Trophoblast cell (in vitro differentiated cells and primary cell): ENCODE measurements around the gene CTXN1.
"Not testable (repeated sequence)": the region's sequence is repeated elsewhere in the genome, so short reads cannot be mapped to it uniquely, and the experiment has no call there.

ENCODE experiments used
- DNase-seq, 2 donors: peaks; one replicate each; pipeline ENCODE4 v3.0.0-alpha.2; 2016
- H2AFZ ChIP-seq: 2 replicates; pipeline ENCODE4 v1.6.1; 2013; ENCODE audit warnings: low read length, moderate library complexity, mild to moderate bottlenecking; ENCODE audit not compliant: insufficient read depth, poor library complexity
- H2AK5ac ChIP-seq: 2 replicates; pipeline ENCODE4 v1.6.1; 2013; ENCODE audit warnings: mild to moderate bottlenecking, low read length
- H2BK120ac ChIP-seq: 2 replicates; pipeline ENCODE4 v1.6.1; 2013; ENCODE audit warnings: low read length, mild to moderate bottlenecking, moderate library complexity; ENCODE audit not compliant: insufficient read depth, poor library complexity
- H2BK12ac ChIP-seq: 2 replicates; pipeline ENCODE4 v1.6.1; 2013; ENCODE audit warnings: mild to moderate bottlenecking, low read length, moderate library complexity
- H2BK5ac ChIP-seq: 2 replicates; pipeline ENCODE4 v1.6.1; 2013; ENCODE audit warnings: low read length, low read depth, moderate library complexity, mild to moderate bottlenecking; ENCODE audit not compliant: poor library complexity
- H3K14ac ChIP-seq: 2 replicates; pipeline ENCODE4 v1.6.1; 2013; ENCODE audit warnings: mild to moderate bottlenecking, low read length
- H3K18ac ChIP-seq: 2 replicates; pipeline ENCODE4 v1.6.1; 2013; ENCODE audit warnings: mild to moderate bottlenecking, low read length
- H3K23ac ChIP-seq: 2 replicates; pipeline ENCODE4 v1.6.1; 2013; ENCODE audit warnings: low read length
- H3K27ac ChIP-seq: 2 replicates; pipeline ENCODE4 v1.5.1; 2013; ENCODE audit warnings: low read depth, mild to moderate bottlenecking, inconsistent platforms, low read length, moderate library complexity
- H3K27me3 ChIP-seq: 2 replicates; pipeline ENCODE4 v1.6.1; 2013; ENCODE audit warnings: inconsistent platforms, mild to moderate bottlenecking, low read length, moderate library complexity; ENCODE audit not compliant: insufficient read depth
- H3K36me3 ChIP-seq, 2 experiments: 1 replicate in 1 of 2; 2 replicates in 1 of 2; pipeline ENCODE4 v1.6.1; 2013; ENCODE audit warnings: low read length in 2 of 2, mild to moderate bottlenecking in 2 of 2, moderate library complexity in 1 of 2; ENCODE audit not compliant: insufficient read depth in 2 of 2, control insufficient read depth in 1 of 2
- H3K4ac ChIP-seq: 2 replicates; pipeline ENCODE4 v1.6.1; 2013; ENCODE audit warnings: low read depth, mild to moderate bottlenecking, low read length, moderate library complexity
- H3K4me1 ChIP-seq, 2 experiments: 1 replicate in 1 of 2; 2 replicates in 1 of 2; pipeline ENCODE4 v1.6.1; 2013; ENCODE audit warnings: low read length in 2 of 2, mild to moderate bottlenecking in 2 of 2, moderate library complexity in 1 of 2; ENCODE audit not compliant: insufficient read depth in 2 of 2, control insufficient read depth in 1 of 2
- H3K4me2 ChIP-seq: 2 replicates; pipeline ENCODE4 v1.6.1; 2013; ENCODE audit warnings: inconsistent platforms, mild to moderate bottlenecking, low read length, moderate library complexity
- H3K4me3 ChIP-seq: 2 replicates; pipeline ENCODE4 v1.5.1; 2013; ENCODE audit warnings: mild to moderate bottlenecking, low read depth, low read length, inconsistent platforms
- H3K79me1 ChIP-seq: one replicate; pipeline ENCODE4 v1.6.1; 2013; ENCODE audit warnings: low read length
- H3K79me2 ChIP-seq: 2 replicates; pipeline ENCODE4 v1.6.1; 2013; ENCODE audit warnings: low read length, mild to moderate bottlenecking; ENCODE audit not compliant: control insufficient read depth, insufficient read depth, poor library complexity
- H3K9ac ChIP-seq: 2 replicates; pipeline ENCODE4 v1.6.1; 2013; ENCODE audit warnings: mild to moderate bottlenecking, low read length
- H3K9me3 ChIP-seq: 2 replicates; pipeline ENCODE4 v1.6.1; 2013; ENCODE audit warnings: low read depth, mild to moderate bottlenecking, control low read depth, inconsistent platforms, low read length; ENCODE audit not compliant: insufficient read depth
- H4K12ac ChIP-seq: 2 replicates; pipeline ENCODE4 v1.6.1; 2013; ENCODE audit warnings: low read depth, mild to moderate bottlenecking, low read length, moderate library complexity
- H4K8ac ChIP-seq: 2 replicates; pipeline ENCODE4 v1.6.1; 2013; ENCODE audit warnings: low read depth, mild to moderate bottlenecking, low read length, moderate library complexity
- H4K91ac ChIP-seq: one replicate; pipeline ENCODE4 v1.6.1; 2013; ENCODE audit warnings: low read depth, mild to moderate bottlenecking, low read length, moderate library complexity
- WGBS: extraction: QIAGEN DNeasy Blood & Tissue Kit; methylation state at CpG from one replicate; pipeline ENCODE4 v1.1.7; 2013; ENCODE audit warnings: missing lambda C conversion rate; ENCODE audit not compliant: insufficient read length, insufficient coverage; ENCODE audit errors: extremely low coverage; 5-methylcytosine and 5-hydroxymethylcytosine counted together

The CTXN1 gene

DNA sequence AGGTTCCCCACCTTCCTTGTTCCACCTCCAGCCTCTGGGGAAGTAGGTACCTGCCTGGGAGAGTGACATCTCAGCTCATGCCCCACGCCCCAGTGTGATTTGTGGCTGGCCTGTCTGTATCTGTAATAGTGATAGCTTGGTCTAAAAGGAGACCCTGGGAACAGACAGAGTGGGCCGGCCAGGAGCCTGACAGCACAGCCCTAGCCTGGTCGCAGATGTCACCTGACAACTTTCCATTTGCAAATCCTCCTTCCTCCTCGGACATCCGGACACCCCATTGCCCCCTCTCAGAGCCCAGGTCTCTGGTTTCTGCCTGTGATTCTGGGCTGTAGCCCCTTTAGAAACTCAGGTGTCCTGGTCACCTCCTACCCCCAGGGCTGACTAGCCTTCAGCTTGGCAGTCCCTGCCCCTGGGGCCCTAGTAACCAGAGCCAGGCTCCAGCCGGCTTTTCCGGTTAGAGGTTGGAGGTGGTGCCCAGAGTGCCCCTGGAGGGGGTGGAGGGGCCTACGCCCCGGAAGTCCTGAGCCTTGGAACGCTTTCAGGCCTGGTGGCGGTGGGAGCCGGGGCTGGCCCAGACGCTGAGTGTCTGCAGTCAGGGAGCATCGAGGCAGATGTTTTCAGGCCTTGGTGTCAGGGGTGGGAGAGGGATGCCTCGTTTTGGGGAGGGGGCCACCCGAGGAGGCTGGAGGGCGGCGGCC lies 31.2 kb downstream of the CTXN1 start:
- H2AK5ac ChIP-seq, result no peak overlapping the region
- no peak overlapping the region for H2BK12ac ChIP-seq
- no peak overlapping the region for H2BK120ac ChIP-seq
- no peak overlapping the region for H3K4ac ChIP-seq
- H3K36me3 ChIP-seq, result no peaks in the 10 kb centered on the region
- no peak overlapping the region for H3K23ac ChIP-seq
- H3K27ac ChIP-seq, result no peak overlapping the region
- H3K4me3 ChIP-seq, result no peak overlapping the region
- WGBS, result no CpG with 5 or more reads among the region's 18 CpGs
- no peak overlapping the region for H3K14ac ChIP-seq
- peaks cover 10 to 11% of the 10 kb centered on the region in 2 experiments for H3K4me1 ChIP-seq
- no peaks in the 10 kb centered on the region for H3K27me3 ChIP-seq
- no peaks in the 10 kb centered on the region for H3K79me1 ChIP-seq
- H4K12ac ChIP-seq, result no peak overlapping the region
- H3K79me2 ChIP-seq, result no peaks in the 10 kb centered on the region
- H3K9ac ChIP-seq, result no peak overlapping the region
- no peak overlapping the region for H4K91ac ChIP-seq
- H3K4me2 ChIP-seq, result no peak overlapping the region
- H3K18ac ChIP-seq, result no peak overlapping the region
- no peak overlapping the region for H2AFZ ChIP-seq
- no peak overlapping the region for H4K8ac ChIP-seq
- DNase-seq, result peak in 1 of 2 donors; percentile 38
- H3K9me3 ChIP-seq, result no peaks in the 10 kb centered on the region
- H2BK5ac ChIP-seq, result no peak overlapping the region

DNA sequence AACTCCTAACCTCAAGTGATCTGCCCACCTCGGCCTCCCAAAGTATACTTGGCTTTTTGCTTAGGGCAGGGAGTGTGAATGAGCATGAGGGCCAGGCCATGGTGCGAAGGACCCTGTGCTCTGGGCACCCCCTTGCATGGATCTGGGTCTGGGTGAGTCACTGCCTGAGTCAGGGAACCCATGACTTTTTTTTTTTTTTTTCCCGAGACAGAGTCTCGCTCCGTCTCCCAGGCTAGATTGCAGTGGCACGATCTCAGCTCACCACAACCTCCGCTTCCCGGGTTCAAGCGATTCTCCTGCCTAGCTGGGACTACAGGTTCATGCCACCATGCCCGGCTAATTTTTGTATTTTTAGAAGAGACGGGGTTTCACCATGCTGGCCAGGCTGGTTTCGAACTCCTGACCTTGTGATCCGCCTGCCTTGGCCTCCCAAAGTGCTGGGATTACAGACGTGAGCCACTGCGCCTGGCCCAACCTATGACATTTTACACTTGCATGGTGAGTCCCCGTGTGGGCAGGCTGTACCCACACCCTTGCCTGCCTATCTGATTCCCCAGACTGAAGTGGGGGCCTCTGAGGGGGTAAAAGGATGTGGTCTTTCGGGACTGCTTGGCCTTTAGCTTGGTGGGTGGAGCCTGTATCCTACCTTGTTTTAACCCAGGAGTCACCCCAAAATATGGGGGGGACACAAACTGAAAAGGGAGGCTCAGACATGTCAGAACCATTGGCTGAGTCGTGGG lies 32.4 kb downstream of the CTXN1 start:
- H3K4me2 ChIP-seq, H3K79me2 ChIP-seq, H3K27ac ChIP-seq, H3K4me3 ChIP-seq, H3K79me1 ChIP-seq, H3K27me3 ChIP-seq, H3K4ac ChIP-seq, H4K12ac ChIP-seq, H3K14ac ChIP-seq, H2BK120ac ChIP-seq, DNase-seq, H3K18ac ChIP-seq, H2BK5ac ChIP-seq, H4K91ac ChIP-seq, H2AK5ac ChIP-seq, H2AFZ ChIP-seq, H3K9me3 ChIP-seq, H3K36me3 ChIP-seq, H2BK12ac ChIP-seq, H3K23ac ChIP-seq, H4K8ac ChIP-seq: not testable (repeated sequence)
- Histone ChIP-seq H3K4me1 (peaks cover 11 to 14% of the 10 kb centered on the region in 2 experiments), H3K9ac (peak overlapping the region; percentile 41)
- WGBS, result no CpG with 5 or more reads among the region's 18 CpGs

DNA sequence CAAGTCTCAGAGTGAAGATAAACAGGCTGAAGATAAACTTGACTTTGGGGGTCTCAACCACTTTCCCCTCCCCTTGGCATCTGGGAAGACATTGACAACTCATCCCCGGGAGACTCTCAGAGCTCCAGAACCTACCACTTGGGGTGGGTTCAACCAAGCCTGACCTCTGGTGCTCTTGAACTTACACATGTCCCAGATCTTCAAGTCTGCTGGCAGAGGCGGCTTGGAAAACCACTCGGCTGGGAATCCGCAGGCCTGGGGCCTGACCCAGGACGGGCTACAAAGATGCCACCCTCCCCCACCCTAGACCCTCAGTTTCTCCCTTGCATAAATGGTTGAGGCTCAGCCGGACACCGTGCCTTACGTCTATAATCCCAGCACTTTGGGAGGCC lies 37.1 kb downstream of the CTXN1 start:
- no peak overlapping the region for H3K23ac ChIP-seq
- H3K4me3 ChIP-seq, result no peak overlapping the region
- H3K79me2 ChIP-seq, result no peaks in the 10 kb centered on the region
- DNase-seq, result no peak
- H3K4ac ChIP-seq, result no peak overlapping the region
- peak overlapping the region; percentile 7 for H2BK12ac ChIP-seq
- H3K14ac ChIP-seq, result no peak overlapping the region
- H3K79me1 ChIP-seq, result no peaks in the 10 kb centered on the region
- H3K9me3 ChIP-seq, result no peaks in the 10 kb centered on the region
- H3K4me2 ChIP-seq, result peak overlapping the region; percentile 78
- H3K27me3 ChIP-seq, result no peaks in the 10 kb centered on the region
- no peak overlapping the region for H3K18ac ChIP-seq
- H2AK5ac ChIP-seq, result peak overlapping the region; percentile 29
- no CpG with 5 or more reads among the region's 8 CpGs for WGBS
- H3K9ac ChIP-seq, result no peak overlapping the region
- H2BK120ac ChIP-seq, result no peak overlapping the region
- no peak overlapping the region for H4K12ac ChIP-seq
- no peaks in the 10 kb centered on the region for H3K36me3 ChIP-seq
- peaks cover 0 to 8% of the 10 kb centered on the region in 2 experiments for H3K4me1 ChIP-seq
- no peak overlapping the region for H2BK5ac ChIP-seq
- H4K91ac ChIP-seq, result peak overlapping the region; percentile 15
- no peak overlapping the region for H3K27ac ChIP-seq
- no peak overlapping the region for H4K8ac ChIP-seq
- H2AFZ ChIP-seq, result no peak overlapping the region

DNA sequence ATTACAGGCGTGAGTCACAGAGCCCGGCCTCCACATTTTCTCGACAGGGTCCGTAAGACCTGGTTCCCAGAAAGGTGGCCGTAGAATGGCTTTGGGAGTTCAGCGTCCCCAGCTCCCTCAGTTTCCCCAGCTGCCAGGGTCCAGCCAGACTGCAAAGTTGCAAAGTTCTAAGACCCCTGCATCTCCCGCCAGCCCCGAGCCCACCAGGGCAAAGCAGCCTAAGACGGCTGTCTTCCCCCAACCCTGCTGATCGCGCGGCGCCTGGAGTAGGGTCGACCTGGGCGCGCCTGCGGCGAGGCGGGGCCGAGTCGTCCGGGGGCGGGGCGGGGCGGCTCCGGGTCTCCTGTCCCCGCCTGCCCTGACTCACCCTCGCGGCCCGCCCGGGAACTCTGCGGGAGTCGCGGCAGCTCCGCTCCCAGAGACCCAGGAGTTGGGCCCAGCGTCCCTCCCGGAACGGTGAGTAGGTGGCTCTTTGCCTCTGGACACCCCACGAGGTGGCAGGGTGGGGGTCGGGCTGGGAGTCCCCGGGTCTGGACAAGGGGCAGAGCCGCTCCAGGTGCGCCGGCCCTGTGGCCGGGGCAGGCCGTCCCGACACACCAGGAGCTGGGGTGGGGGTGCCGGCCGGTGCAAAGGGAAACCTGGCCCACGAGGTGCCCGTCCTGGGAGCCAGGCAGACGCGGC lies 37.6 kb downstream of the CTXN1 start, which contains the start of gene LRRC8E:
Gene LRRC8E, plus strand, starts transcription at position 366 of the 681 bp plus-strand sequence. CDS start 7,094 bp downstream, outside the sequence.
- Histone ChIP-seq H3K36me3 (no peaks in the 10 kb centered on the region), H3K9ac (peak within 1 kb of the TSS; percentile 64), H3K79me1 (no peaks in the 10 kb centered on the region), H3K27ac (no peak within 1 kb of the TSS), H4K91ac (peak within 1 kb of the TSS; percentile 15), H3K4me1 (peaks cover 0 to 8% of the 10 kb centered on the region in 2 experiments), H2AFZ (no peak within 1 kb of the TSS), H3K4me3 (peak within 1 kb of the TSS; percentile 69), H3K27me3 (no peaks in the 10 kb centered on the region), H4K12ac (no peak within 1 kb of the TSS), H3K18ac (no peak within 1 kb of the TSS), H2BK12ac (peak within 1 kb of the TSS; percentile 7), H3K79me2 (no peaks in the 10 kb centered on the region), H2BK5ac (no peak within 1 kb of the TSS), H3K14ac (no peak within 1 kb of the TSS), H2AK5ac (peak within 1 kb of the TSS; percentile 59), H3K4ac (no peak within 1 kb of the TSS), H4K8ac (peak within 1 kb of the TSS; percentile 72), H3K9me3 (no peaks in the 10 kb centered on the region), H2BK120ac (no peak within 1 kb of the TSS), H3K23ac (no peak within 1 kb of the TSS), H3K4me2 (peak within 1 kb of the TSS; percentile 78)
- peak; percentile 73 to 84 for DNase-seq
- WGBS, result no CpG with 5 or more reads among the region's 53 CpGs
